ENCODE data around the gene MEGF6.

The MEGF6 gene

GRCh38 chr1:3537359-3537758 is 73.9 kb downstream of the MEGF6 start:
- no peak for DNase-seq
- ATAC-seq: no peak

GRCh38 chr1:3536420-3537195 is 74.7 kb downstream of the MEGF6 start:
- ATAC-seq: no peak

GRCh38 chr1:3535732-3536131 is 75.6 kb downstream of the MEGF6 start:
- no peak for DNase-seq
- ATAC-seq: no peak

More at GRCh38 chr1:3536420-3537195, 74.7 kb downstream of the MEGF6 start:
- no peak for DNase-seq

- DNase-seq (no peak), ATAC-seq (no peak)
Measured at GRCh38 chr1:3534803-3535637, 76.3 kb downstream of the MEGF6 start.

- DNase-seq: no peak
- no peak for ATAC-seq
Measured at GRCh38 chr1:3533067-3534048, 78.0 kb downstream of the MEGF6 start.

GRCh38 chr1:3531928-3532327 is 79.4 kb downstream of the MEGF6 start:
- no peak for DNase-seq
- ATAC-seq: no peak

- ATAC-seq: peak; percentile 70
- peak; percentile 76 for DNase-seq
Measured at GRCh38 chr1:3530926-3531818, 80.1 kb downstream of the MEGF6 start.

GRCh38 chr1:3530086-3530925 is 81.0 kb downstream of the MEGF6 start:
- ATAC-seq: no peak

GRCh38 chr1:3529099-3529729 is 82.1 kb downstream of the MEGF6 start:
- no peak for DNase-seq
- ATAC-seq: no peak

More at GRCh38 chr1:3530086-3530925, 81.0 kb downstream of the MEGF6 start:
- no peak for DNase-seq

GRCh38 chr1:3527774-3528173 is 83.5 kb downstream of the MEGF6 start:
- DNase-seq: no peak
- no peak for ATAC-seq

GRCh38 chr1:3525551-3526482 is 85.5 kb downstream of the MEGF6 start:
- DNase-seq (no peak), ATAC-seq (no peak)

- no peak for DNase-seq
- no peak for ATAC-seq
Measured at GRCh38 chr1:3524556-3525203, 86.6 kb downstream of the MEGF6 start.

- no peak for ATAC-seq
- no peak for DNase-seq
Measured at GRCh38 chr1:3523980-3524379, 87.3 kb downstream of the MEGF6 start.

GRCh38 chr1:3522564-3523265 is 88.6 kb downstream of the MEGF6 start:
- DNase-seq (no peak), ATAC-seq (no peak)

- no peak for DNase-seq
- ATAC-seq: no peak
Measured at GRCh38 chr1:3522112-3522511, 89.2 kb downstream of the MEGF6 start.

GRCh38 chr1:3521426-3521825 is 89.9 kb downstream of the MEGF6 start:
- ATAC-seq (no peak), DNase-seq (no peak)

Data from stimulated activated naive CD8-positive, alpha-beta T cell treated with anti-CD3 and anti-CD28 coated beads, Interleukin-15, Interleukin-2, amounts not matched to agents 100 U/mL and 50 U/mL, for 24 hours (primary cell).